ENCODE results near the gene SYF2.

GRCh38 chr1:25257196-25257595, 24.9 kb upstream of the SYF2 start:
- TF ChIP-seq CTCF (IDR thresholded peaks at IDR 0.05; ENCODE audit: insufficient read depth, low read length) (no peak), POLR2AphosphoS5 (IDR thresholded peaks at IDR 0.05; ENCODE audit: low read depth) (no peak)
- TF ChIP-seq, protein P1, sequence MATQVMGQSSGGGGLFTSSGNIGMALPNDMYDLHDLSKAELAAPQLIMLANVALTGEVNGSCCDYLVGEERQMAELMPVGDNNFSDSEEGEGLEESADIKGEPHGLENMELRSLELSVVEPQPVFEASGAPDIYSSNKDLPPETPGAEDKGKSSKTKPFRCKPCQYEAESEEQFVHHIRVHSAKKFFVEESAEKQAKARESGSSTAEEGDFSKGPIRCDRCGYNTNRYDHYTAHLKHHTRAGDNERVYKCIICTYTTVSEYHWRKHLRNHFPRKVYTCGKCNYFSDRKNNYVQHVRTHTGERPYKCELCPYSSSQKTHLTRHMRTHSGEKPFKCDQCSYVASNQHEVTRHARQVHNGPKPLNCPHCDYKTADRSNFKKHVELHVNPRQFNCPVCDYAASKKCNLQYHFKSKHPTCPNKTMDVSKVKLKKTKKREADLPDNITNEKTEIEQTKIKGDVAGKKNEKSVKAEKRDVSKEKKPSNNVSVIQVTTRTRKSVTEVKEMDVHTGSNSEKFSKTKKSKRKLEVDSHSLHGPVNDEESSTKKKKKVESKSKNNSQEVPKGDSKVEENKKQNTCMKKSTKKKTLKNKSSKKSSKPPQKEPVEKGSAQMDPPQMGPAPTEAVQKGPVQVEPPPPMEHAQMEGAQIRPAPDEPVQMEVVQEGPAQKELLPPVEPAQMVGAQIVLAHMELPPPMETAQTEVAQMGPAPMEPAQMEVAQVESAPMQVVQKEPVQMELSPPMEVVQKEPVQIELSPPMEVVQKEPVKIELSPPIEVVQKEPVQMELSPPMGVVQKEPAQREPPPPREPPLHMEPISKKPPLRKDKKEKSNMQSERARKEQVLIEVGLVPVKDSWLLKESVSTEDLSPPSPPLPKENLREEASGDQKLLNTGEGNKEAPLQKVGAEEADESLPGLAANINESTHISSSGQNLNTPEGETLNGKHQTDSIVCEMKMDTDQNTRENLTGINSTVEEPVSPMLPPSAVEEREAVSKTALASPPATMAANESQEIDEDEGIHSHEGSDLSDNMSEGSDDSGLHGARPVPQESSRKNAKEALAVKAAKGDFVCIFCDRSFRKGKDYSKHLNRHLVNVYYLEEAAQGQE (IDR thresholded peaks at IDR 0.05; ENCODE audit: insufficient replicate concordance, low read depth), result no peak

All from HL-60 (cell line).